Colon (tissue), 2 donors: ENCODE measurements around the gene HTT.

Experiments
- FAIRE-seq: peaks from 2 replicates; lab custom pipeline; 2012; peaks lifted over from hg19 to GRCh38; lab: Jason Lieb, UNC
- donor health status: control.
- donor health status: control.

HTT gene

GRCh38 chr4:3074078-3074845, at the start of gene HTT, which contains the start of gene HTT-AS:
HTT (plus strand) TSS chr4:3074681; CDS start chr4:3074826, 145 bp downstream.
HTT-AS (minus strand) TSS chr4:3074538.
- no peak for FAIRE-seq

- FAIRE-seq = no peak
Observed at GRCh38 chr4:3025881-3026280, 48.6 kb upstream of the HTT start.

GRCh38 chr4:3026540-3026939, 47.9 kb upstream of the HTT start:
- no peak for FAIRE-seq

GRCh38 chr4:3029464-3029863, 45.0 kb upstream of the HTT start:
- no peak for FAIRE-seq

- FAIRE-seq = no peak
Observed at GRCh38 chr4:3030566-3031356, 43.7 kb upstream of the HTT start.

GRCh38 chr4:3031357-3032082, 43.0 kb upstream of the HTT start:
- FAIRE-seq = no peak

GRCh38 chr4:3034231-3034630, 40.2 kb upstream of the HTT start:
- FAIRE-seq = no peak

GRCh38 chr4:3035249-3035648, 39.2 kb upstream of the HTT start:
- no peak for FAIRE-seq

GRCh38 chr4:3035674-3036073, 38.8 kb upstream of the HTT start:
- FAIRE-seq = no peak

GRCh38 chr4:3036131-3036952, 38.1 kb upstream of the HTT start:
- FAIRE-seq = no peak

GRCh38 chr4:3037957-3038461, 36.5 kb upstream of the HTT start:
- FAIRE-seq = no peak

- no peak for FAIRE-seq
Observed at GRCh38 chr4:3039706-3040366, 34.6 kb upstream of the HTT start.

- FAIRE-seq = no peak
Observed at GRCh38 chr4:3040452-3041191, 33.9 kb upstream of the HTT start.

GRCh38 chr4:3041192-3042142, 33.0 kb upstream of the HTT start:
- FAIRE-seq = no peak

- no peak for FAIRE-seq
Observed at GRCh38 chr4:3042226-3042625, 32.3 kb upstream of the HTT start.

- FAIRE-seq = no peak
Observed at GRCh38 chr4:3043282-3044020, 31.0 kb upstream of the HTT start.

GRCh38 chr4:3044870-3045819, 29.3 kb upstream of the HTT start:
- FAIRE-seq = no peak
